GM20431 (cell line): ENCODE data around the gene TCEAL8.
"Not testable (repeated sequence)": the region's sequence is repeated elsewhere in the genome, so short reads cannot be mapped to it uniquely, and the experiment has no call there.

ENCODE experiments used
- in situ Hi-C: fragments of 300-500 bp; cut with MseI, MboI; formaldehyde crosslinking; loops from one replicate; pipeline ENCODE4 v1.15.0; 2020; ENCODE audit warnings: low sequenced_read_pairs; ENCODE audit not compliant: unreplicated experiment

The TCEAL8 gene, protein sequence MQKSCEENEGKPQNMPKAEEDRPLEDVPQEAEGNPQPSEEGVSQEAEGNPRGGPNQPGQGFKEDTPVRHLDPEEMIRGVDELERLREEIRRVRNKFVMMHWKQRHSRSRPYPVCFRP

DNA sequence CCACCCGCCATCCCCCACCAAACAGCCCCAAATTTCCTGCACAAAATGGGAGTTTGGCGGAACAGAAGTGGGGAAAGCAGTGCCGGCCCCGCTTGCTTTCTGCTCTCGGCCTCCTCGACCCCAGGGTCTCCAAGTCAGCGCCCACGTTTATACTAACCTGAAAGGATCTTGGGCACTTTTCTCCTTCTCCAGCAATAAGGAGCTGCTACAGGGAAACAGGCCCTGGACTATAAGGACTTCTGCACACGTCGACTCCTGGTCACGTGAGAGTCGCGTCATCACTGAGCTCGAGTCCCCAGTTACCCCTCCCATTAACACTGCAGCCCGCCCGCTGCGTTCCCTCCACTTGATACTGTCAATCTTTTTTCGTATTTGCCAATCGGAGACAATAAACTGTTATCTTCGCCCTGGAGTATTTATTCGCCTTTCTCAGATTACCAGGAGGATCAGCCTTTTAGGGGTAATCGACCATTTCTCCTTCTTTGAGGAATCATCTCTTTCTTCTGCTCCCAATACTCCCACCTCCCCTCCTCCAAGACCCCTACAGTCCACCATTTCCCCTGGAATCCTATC, at the start of gene TCEAL8:
Gene TCEAL8 (minus strand): TSS at position 235 of the 573 bp plus-strand sequence. CDS start 1,176 bp downstream, outside the sequence.
- in situ Hi-C loops: no loop called here

DNA sequence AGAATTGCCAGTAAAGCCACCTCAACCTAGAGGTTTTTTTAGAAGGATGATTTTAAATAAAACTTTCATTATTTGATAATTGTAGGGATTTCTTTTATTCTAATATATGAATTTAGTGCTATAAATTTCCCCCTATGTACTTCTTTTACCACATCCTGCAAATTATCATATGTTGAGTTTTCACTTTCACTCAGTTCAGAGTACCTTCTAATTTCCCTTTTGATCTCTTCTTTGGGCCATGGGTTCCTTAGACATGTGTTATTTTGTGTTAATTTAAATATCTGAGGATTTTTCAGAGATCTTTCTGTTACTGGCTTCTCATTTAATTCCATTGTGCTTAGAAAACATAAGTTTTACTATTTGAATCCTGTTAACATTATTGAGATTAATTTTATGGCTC, 49.8 kb upstream of the TCEAL8 start:
- in situ Hi-C loops: no loop called here

DNA sequence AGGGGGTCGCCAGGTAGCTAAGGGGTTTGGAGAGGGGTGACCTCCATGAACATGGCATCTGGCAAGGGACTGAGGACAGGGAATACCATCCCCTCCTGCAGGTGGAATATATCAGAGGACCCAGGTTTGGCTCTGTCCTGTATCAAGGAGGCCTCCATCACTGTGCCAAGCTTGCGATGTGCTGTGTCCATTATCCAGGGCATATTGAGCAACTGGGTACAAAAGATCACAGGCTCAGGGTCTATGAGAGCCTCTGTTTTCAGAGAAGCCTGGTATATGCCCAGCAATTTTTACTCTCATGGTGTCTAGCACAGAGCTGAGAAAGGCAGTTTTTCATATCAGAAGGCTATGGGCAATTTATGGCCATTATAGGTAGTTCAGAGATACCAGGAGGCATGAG, 38.2 kb upstream of the TCEAL8 start:
- in situ Hi-C loops: no loop called here

DNA sequence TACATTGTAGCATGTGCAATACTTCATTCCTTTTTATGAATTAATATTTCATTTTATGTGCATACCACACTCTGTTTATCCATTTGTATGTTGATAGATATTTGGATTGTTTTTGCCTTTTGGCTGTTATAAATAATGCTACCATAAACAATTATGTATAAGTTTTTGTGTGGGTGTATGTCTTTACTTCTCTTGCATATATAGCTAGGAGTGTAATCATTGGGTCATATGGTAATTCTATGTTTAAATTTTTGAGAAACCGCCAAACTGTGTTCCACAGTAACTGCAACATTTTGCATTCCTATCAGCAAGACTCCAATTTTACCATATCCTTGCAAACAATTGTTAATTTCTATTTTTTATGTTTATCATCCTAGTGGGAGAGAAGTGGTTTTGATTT, 24.7 kb upstream of the TCEAL8 start:
- in situ Hi-C loops: no loop called here

DNA sequence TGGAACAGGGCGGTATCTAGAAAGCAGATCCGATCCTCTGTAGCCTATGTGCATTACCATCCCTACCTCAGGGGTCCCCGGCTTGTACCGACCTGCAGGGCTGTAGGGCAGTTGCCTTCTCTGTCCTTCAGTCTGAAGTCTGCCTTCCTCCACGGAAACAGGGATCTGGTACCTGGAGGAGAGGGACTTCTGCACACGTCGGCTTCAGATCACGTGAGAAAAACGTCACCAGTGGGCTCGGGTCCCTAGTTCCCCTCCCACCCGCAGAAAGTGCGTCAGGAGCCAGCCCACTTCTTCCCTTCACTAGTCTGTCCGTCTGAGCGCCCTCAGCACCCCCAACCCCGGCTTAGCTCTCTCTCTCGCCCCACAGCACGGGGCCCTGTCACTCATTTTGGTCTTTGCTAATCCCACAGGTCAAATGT, 21.6 kb upstream of the TCEAL8 start, which contains the start of gene TCEAL5:
Gene TCEAL5 (minus strand): TSS at position 170 of the 422 bp plus-strand sequence. CDS start 2,187 bp downstream, outside the sequence.
- in situ Hi-C loops: no loop called here

DNA sequence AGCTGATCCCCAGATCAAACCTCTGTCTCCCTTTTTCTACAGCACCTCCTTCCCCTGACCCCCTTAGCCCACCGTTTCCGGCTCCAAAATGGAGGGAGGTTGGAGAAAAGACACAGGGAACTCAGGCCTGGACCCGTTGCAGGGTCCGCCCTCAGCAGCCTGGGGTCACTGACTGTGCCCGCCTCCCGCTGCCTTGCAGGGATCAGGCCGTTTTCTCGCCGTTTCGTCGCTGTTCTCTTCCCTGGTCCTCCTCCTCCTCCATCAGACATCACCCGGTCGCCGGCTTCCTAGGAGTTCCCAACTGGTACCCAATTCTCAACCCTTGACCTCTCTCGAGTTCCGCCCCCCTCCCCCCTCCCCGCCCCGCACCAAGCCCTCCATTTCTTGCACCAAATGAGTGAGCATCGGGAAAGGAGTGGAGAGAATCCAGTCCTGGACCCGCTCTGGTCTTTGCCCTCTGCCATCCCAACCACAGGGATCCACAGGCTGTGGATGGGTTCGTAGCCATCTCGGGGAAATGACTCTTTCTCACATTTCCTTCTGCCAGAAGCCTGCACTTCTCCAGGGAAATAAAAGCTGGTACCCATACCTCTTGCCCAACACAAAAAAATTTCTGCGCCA, 21.1 kb upstream of the TCEAL8 start:
- in situ Hi-C loops: no loop called here

DNA sequence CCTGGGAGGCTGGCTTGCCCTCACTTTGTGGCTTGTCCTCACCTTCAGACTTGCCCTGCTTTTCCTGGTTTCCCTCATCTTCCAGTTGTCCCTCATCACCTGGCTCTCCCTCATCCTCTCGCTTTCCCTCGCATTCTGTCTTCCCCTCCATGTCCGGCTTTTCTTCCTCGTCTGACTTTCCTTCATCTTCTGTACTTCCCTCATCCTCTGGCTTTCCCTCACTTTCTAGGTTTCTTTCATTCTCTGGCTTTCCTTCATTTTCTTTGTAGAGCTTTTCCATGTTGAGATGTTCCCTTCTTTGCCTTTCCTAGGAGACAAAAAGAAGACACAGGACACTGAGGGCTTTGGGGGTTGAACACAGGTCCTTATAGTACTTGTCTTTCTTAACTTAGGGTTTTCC, 19.3 kb upstream of the TCEAL8 start:
- in situ Hi-C loops: no loop called here

DNA sequence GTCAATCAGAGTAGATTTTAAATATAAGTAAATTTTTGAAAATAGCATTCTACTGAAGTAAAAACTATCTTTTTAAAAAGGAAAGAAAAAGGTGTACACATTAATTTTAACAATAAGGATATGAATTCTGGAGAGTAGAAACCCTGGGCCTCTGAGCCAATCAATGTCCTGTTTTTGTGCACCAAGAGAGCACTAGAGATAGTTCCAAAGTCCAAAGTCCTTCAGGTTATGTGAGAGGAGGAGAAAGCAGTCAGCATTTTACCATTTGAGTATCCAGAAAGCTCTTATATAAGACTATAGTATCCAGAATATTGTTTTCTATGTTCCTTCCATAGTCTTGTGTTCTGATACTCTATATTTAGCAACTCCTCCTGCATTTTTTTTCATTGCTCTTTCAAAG, 3.3 kb upstream of the TCEAL8 start:
- in situ Hi-C loops: no loop called here

DNA sequence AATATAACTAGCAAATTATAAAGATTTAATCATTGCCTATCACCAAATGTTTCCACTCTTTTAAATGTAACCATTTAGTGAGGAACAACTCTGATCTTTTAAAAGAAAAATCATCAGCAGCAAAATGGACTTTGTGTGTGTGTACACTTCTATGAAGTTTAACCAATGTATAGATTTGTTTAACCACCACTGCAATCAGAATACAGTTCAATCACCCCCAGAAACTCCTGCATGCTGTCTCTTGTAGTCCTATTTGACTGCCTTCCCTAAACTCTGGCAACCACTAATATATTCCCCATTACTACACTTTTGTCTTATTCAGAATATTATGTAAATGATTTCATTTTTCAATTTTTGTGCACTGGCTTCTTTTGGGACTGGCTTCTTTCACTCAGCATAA, 1.7 kb upstream of the TCEAL8 start:
- in situ Hi-C loops: no loop called here

DNA sequence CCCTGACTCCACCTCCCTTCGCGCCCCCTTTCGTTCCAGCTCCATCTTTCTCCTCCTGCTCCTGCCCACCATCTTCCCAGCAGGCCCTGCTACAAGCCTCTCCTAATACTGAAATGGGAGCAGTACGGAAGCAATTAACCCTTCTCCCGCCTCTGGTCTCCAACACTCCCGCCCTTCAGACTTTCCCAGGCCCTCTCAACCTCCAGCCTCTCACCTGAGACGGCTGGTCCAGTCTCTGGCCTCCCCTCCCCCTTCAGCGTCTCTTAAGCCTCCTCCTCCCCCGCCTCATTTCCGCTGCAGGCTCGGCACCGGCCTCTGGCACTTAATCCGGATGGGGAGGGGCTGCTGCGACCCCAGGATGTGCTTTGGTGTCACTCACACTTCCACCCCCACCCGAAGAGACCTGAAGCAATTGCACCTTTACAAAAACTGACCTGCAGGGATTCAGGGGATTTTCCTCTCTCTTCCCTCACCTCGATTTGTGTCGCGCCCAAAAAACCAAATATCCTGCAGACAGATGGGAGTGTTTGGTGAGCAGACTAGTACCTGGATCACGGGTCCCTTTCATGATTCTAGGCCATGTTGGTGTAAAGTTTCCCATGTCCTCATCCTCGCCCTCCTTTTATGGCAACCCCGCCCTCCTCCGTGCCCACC, 657 bp downstream of the TCEAL8 start:
- in situ Hi-C loops: no loop called here

DNA sequence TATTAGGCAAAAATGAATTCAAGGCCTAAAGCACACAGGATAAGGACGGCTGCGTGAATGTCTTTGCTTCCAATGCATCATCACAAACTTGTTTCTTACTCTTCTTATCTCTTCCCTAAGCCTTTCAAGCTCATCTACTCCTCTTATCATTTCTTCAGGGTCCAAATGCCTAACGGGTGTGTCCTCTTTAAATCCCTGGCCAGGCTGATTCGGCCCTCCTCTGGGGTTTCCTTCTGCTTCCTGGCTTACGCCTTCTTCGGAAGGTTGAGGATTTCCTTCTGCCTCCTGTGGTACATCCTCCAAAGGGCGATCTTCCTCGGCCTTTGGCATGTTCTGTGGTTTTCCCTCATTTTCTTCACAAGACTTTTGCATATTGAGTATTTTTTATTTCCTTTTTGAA, 1.3 kb downstream of the TCEAL8 start:
- in situ Hi-C loops: no loop called here

DNA sequence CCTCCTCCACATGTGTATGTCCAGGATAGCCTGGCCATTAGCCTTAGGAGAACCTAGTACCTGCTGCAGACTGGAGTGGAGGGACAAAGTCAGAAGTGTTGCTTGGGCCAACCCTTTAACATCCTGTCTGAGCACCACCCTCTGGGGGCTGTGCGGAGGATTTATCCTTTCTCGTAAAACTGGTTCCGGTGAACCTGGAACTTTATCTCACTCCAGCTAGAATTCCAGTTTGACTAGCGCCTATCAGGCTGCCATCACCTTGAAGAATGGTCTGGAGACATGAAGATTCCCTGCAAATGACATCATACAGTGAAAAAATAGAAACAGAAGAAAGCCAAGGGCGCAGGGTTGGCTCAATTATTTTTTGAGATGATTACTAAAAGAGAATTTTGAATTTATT, 4.0 kb downstream of the TCEAL8 start:
- in situ Hi-C loops: no loop called here

DNA sequence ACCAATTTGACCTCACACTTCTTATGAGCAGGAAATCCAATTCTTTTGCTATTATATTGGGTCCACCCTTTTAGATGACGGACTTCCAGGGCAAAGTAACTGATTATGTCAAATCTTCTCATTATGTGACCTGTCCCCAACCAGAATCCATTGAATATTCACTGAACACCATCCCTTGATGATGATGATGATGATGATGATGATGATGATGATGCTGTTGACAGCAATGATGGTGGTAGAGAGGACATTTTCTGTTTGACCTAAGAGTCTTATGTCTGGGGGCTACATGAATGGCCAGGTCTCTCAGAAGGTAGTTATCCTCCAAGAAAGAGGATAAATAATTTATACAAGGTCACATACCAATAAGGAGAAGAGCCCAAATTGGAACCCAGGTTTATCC, 5.2 kb downstream of the TCEAL8 start:
- in situ Hi-C loops: no loop called here

DNA sequence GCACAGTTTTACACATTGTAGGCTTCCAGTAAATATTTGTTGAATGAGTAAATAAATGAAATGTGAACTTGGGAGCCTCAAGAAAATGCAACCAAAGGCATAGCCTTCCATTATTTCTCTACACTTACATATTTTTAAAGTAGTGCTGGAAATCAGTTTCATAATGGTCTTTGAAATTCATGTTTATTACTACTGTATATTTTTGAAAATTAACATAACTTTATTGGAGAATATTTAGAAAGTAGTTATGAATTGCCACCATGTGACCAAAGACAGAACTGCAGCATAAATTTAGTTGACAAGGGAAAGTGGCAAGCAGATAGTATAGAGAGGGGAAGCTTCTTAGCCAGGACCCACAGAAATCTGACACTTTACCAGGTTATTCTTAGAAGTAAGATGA, 6.4 kb downstream of the TCEAL8 start:
- in situ Hi-C loops: no loop called here

DNA sequence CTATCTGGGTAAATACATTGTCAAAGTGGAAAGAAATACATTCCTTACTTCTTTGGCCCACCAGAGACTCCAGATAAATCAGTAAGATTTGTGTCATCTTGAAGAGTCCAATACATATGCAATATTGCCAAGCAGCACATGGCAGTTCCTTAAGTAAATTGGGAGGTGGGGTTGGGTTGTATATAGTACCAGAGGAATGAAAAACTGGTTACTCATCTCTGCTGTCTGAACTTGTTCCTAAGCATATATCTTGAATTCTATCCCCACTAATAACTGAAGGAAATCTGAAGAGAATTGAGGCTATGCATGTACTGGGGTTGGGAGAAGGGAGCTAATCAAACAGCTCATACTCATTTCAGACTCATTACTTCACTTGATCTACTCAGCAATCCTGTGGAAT, 14.8 kb downstream of the TCEAL8 start:
- in situ Hi-C loops: no loop called here

DNA sequence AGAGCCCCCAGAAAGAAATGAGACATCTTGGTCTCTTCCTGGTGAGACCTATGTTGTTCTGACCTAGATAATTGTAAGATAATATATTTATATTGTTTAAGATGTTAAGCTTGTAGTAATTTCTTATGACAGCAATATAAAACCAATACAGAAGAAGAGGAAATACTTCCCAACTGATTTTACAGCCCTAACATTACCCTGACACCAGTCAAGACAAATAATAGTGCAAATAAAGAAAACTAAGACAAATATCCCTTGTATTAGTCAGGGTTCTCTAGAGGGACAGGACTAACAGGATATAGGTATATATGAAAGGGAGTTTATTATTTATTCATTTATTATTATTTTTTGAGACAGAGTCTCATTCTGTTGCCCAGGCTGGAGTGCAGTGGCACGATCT, 18.7 kb downstream of the TCEAL8 start:
- in situ Hi-C loops: no loop called here

DNA sequence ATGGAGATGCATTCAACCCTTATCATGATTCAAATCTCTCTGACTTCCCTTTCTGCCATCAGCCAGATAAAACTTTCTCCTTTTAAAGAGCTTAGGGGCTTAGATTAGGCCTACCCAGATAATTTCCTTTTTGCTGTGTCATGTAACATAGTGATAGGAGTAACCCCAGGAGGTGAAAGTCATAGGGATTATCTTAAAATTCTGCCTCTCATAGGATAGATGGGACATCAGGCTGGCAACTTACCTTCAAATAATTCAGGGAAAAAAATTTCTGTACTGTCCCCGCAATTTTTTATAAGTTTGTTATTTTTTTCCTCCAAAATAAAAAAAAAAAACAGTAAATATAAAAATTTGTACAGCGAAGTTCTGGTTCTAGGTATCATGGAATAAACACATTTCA, 19.3 kb downstream of the TCEAL8 start:
- in situ Hi-C loops: not testable (repeated sequence)

DNA sequence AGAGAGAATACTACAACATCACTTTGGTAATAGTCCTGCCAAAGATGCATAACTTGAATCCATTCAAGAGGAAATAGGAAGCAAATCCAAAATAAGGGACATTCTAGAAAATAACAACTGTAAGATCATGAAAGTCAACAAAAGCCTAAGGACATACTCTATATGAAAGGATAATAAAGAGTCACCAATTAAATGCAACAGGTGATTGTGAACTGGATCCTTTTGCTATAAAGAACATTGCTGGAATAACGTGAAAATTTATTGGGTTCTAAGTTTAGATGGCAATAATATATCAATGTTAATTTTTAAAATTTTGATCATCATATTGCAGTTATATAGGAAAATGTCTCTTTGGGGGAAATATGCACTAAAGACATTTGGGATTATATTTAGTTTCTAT, 20.1 kb downstream of the TCEAL8 start:
- in situ Hi-C loops: no loop called here

DNA sequence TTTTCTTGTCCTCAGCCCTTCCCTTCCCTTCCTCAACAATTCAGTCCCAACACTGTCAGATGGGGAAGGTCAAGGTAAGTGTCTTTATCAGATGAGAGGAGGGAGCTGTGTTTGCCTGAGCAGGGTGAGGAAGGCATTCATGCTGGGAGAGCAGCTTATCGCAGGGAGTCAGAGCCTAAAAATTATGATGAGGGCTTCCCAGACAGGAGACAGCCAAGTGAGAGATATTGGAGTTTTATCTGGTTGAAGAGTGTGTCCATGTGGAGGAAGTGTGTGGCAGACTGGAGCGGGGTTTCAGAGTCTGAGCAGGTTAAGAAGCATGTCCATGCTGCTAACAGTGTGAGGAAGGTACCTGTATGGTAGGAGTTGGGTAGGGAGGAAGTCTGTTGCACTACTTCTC, 21.7 kb downstream of the TCEAL8 start:
- in situ Hi-C loops: no loop called here

DNA sequence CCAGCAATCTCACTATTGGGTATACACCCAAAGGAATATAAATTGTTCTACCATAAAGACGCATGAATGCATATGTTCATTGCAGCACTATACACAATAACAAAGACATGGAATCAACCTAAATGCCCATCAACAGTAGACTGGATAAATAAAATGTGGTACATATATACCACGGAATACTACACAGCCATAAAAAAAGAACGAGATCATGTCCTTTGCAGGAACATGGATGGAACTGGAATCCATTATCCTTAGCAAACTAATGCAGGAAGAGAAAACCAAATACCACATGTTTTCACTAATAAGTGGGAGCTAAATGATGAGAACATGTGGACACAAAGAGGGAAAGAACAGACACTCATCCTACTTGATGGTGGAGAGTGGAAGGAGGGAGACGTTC, 29.0 kb downstream of the TCEAL8 start:
- in situ Hi-C loops: not testable (repeated sequence)

DNA sequence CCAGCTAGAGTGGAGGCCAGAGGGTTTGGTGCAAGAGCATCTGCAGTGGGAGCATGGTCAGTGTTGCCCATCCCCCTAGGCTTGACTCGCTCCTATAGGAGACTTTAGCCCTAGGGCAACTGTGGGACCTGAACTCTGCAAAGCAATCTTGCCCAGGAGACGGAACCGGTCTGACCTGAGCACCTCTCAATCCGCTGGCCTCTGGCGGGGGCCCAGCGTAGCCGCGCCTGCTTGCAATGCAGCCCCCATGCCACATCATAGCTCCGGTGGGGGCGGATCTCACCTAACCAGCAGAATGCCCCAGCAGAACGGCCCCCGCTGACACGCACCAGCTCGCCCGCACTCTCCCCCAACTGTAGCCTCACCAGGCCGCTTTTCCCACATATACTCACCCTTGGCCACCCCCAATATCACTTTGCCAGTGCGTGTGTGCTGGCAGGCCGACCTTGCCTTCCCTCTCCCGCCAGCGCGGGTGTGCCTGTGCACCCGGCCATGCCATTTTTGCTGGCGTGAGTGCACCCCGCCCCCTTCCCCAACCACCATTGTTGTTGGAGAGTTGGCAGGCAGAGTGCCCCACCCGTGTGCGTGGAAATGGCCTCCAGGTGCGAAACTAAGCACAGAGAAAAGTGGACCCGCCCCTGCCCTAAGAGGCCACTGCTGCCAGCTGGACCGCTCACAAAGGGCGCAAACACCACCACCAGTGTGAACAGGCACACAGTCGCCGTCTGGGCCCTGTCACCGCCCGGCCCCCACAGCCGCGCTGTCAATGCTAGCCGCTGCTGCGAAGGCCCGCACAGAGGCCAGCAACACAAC, 34.2 kb downstream of the TCEAL8 start:
- in situ Hi-C loops: no loop called here
